ENCODE measurements around the gene PRRX2.

- TF ChIP-seq CTCF (conservative IDR thresholded peaks at IDR 0.05 in 1 of 2, IDR thresholded peaks at IDR 0.05 in 1 of 2; ENCODE audit: extremely low read depth in 1 of 2, insufficient read depth in 1 of 2, low read depth in 1 of 2, low read length in 2 of 2): no peak
- TF ChIP-seq EZH2 (IDR thresholded peaks at IDR 0.05; ENCODE audit: borderline replicate concordance, low read length): no peak
These were observed 17.2 kb upstream of the PRRX2 start for GRCh38 chr9:129648092-129648763.

Measured in mammary epithelial cell (primary cell).